ENCODE data around the gene GNLY. TPM values are rescaled to one million over a fixed set of nuclear protein-coding genes. Genes with fewer than 3 reads are reported as not detected.
A peak's percentile ranks its signal among the peaks of the same experiment; 100 is the strongest.

Gene GNLY
- total and polyA plus RNA-seq, 2 of the 4 experiments (the other 2 are of a cell fraction): not detected

DNA sequence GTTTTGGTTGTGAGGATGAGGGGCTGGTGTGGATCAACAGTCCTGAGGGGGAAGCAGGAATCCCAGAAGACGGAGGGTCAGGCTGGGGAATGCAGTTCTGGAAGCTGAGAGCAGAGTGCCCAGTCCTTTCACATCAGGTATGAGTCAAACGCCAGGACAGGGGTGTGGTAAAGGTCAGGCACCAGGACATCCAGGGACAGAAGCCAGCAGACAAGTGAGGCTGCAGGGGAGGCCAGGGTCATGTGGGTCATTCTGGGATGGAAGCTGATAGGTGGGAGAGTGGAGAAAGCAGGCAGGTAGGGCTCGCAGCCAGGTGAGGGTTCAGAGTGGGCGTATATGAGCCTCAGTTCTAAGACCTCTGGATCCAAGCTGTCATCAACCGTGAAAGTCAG lies 12.8 kb upstream of the GNLY start:
- Histone ChIP-seq H4K5ac (ENCODE audit: low read depth, low read length) (no peak overlapping the region), H2AFZ (replicated peaks; ENCODE audit: low read length, poor library complexity) (no peak overlapping the region), H3K36me3 (ENCODE audit: control insufficient read depth, insufficient read depth, low read length) (no peaks in the 10 kb centered on the region), H4K91ac (ENCODE audit: insufficient read depth, low read depth, low read length) (no peak overlapping the region), H2BK15ac (ENCODE audit: low read depth, low read length) (0 out of 3 replicates have a peak overlapping the region, but pooled peaks have one; percentile 45), H2BK20ac (ENCODE audit: low read depth, low read length) (no peak overlapping the region), H3K4me3 (ENCODE audit: insufficient read depth, low read depth, low read length) (no peak overlapping the region), H3K4me2 (ENCODE audit: low read depth, low read length) (no peak overlapping the region), H2BK5ac (ENCODE audit: low read depth, low read length, poor library complexity, severe bottlenecking) (no peak overlapping the region), H4K20me1 (ENCODE audit: insufficient read depth, low read length) (no peaks in the 10 kb centered on the region), H3K79me1 (ENCODE audit: low read depth in 1 of 2, low read length in 2 of 2) (no peaks in the 10 kb centered on the region), H2AK9ac (replicated peaks; ENCODE audit: low read depth, low read length, poor library complexity) (peak overlapping the region; percentile 44), H3K9ac (ENCODE audit: low read depth, low read length) (no peak overlapping the region), H3K18ac (ENCODE audit: low read depth, low read length) (no peak overlapping the region), H3K14ac (replicated peaks; ENCODE audit: low read depth, low read length) (no peak overlapping the region), H3K4me1 (ENCODE audit: control insufficient read depth, insufficient read depth, low read length) (0 out of 2 replicates have a peak, but pooled peaks cover 1% of the 10 kb centered on the region), H3K56ac (ENCODE audit: extremely low read depth, insufficient read depth, low read length) (no peak overlapping the region), H3K27ac (ENCODE audit: insufficient read depth, low read length) (no peak overlapping the region), H4K8ac (ENCODE audit: low read depth in 2 of 2, low read length in 2 of 2) (no peak overlapping the region), H3K9me3 (ENCODE audit: control insufficient read depth, insufficient read depth, low read length) (no peaks in the 10 kb centered on the region), H3K23ac (ENCODE audit: low read depth, low read length) (0 out of 2 replicates have a peak overlapping the region, but pooled peaks have one; percentile 10), H2BK120ac (ENCODE audit: low read depth, low read length) (peak overlapping the region; percentile 56; the same call in 1 of the 2 replicates), H3K27me3 (ENCODE audit: control insufficient read depth, insufficient read depth, low read length) (no peaks in the 10 kb centered on the region), H2AK5ac (ENCODE audit: low read depth, low read length) (peak overlapping the region; percentile 55), H3K4ac (ENCODE audit: low read depth, low read length) (peak overlapping the region; percentile 26), H3K9me1 (ENCODE audit: insufficient read depth, low read length) (peaks cover 7% of the 10 kb centered on the region)
- in situ Hi-C loops (cut with MboI; ENCODE audit: low sequenced_read_pairs) (no loop called here), dilution Hi-C loops (cut with HindIII; ENCODE audit: low sequenced_read_pairs, unreplicated experiment) (no loop called here), intact Hi-C loops (cut with micrococcal nuclease) (no loop called here)
- POLR2A ChIA-PET (ENCODE audit: unreplicated experiment): no interaction called here
- no peak for ATAC-seq (ENCODE audit: low read depth)
- CTCF ChIA-PET: interaction anchor here (0.6 kb wide), 2 partner anchors 28 to 49 kb away, joined by 3 to 5 read pairs; no protein-coding TSS in a partner anchor
- TF ChIP-seq, protein P1, sequence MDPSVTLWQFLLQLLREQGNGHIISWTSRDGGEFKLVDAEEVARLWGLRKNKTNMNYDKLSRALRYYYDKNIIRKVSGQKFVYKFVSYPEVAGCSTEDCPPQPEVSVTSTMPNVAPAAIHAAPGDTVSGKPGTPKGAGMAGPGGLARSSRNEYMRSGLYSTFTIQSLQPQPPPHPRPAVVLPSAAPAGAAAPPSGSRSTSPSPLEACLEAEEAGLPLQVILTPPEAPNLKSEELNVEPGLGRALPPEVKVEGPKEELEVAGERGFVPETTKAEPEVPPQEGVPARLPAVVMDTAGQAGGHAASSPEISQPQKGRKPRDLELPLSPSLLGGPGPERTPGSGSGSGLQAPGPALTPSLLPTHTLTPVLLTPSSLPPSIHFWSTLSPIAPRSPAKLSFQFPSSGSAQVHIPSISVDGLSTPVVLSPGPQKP (IDR thresholded peaks at IDR 0.05; ENCODE audit: borderline replicate concordance, low read depth, low read length): no peak
- no peak for TF ChIP-seq FOS (IDR thresholded peaks at IDR 0.05; ENCODE audit: low read depth, low read length)
- TF ChIP-seq POLR2A (IDR thresholded peaks at IDR 0.05; ENCODE audit: low read depth, low read length): no peak
- TF ChIP-seq SMC3 (IDR thresholded peaks at IDR 0.05; ENCODE audit: low read depth, low read length): no peak
- no peak for TF ChIP-seq MAFK (IDR thresholded peaks at IDR 0.05; ENCODE audit: low read depth, low read length)
- TF ChIP-seq MXI1 (IDR thresholded peaks at IDR 0.05; ENCODE audit: borderline replicate concordance, low read depth, low read length): no peak
- TF ChIP-seq, protein P2, sequence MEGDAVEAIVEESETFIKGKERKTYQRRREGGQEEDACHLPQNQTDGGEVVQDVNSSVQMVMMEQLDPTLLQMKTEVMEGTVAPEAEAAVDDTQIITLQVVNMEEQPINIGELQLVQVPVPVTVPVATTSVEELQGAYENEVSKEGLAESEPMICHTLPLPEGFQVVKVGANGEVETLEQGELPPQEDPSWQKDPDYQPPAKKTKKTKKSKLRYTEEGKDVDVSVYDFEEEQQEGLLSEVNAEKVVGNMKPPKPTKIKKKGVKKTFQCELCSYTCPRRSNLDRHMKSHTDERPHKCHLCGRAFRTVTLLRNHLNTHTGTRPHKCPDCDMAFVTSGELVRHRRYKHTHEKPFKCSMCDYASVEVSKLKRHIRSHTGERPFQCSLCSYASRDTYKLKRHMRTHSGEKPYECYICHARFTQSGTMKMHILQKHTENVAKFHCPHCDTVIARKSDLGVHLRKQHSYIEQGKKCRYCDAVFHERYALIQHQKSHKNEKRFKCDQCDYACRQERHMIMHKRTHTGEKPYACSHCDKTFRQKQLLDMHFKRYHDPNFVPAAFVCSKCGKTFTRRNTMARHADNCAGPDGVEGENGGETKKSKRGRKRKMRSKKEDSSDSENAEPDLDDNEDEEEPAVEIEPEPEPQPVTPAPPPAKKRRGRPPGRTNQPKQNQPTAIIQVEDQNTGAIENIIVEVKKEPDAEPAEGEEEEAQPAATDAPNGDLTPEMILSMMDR (conservative IDR thresholded peaks at IDR 0.05; ENCODE audit: low read depth, low read length): no peak
- TF ChIP-seq RFX5 (IDR thresholded peaks at IDR 0.05; ENCODE audit: low read depth, low read length): no peak
- no peak for TF ChIP-seq CEBPB (IDR thresholded peaks at IDR 0.05; ENCODE audit: low read depth, low read length)
- TF ChIP-seq, protein P3, sequence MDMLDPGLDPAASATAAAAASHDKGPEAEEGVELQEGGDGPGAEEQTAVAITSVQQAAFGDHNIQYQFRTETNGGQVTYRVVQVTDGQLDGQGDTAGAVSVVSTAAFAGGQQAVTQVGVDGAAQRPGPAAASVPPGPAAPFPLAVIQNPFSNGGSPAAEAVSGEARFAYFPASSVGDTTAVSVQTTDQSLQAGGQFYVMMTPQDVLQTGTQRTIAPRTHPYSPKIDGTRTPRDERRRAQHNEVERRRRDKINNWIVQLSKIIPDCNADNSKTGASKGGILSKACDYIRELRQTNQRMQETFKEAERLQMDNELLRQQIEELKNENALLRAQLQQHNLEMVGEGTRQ (IDR thresholded peaks at IDR 0.05; ENCODE audit: low read depth, low read length): no peak
- no peak for TF ChIP-seq RCOR1 (IDR thresholded peaks at IDR 0.05; ENCODE audit: insufficient replicate concordance, low read length)
- TF ChIP-seq BHLHE40 (IDR thresholded peaks at IDR 0.05; ENCODE audit: low read depth, low read length): no peak
- TF ChIP-seq CHD1 (IDR thresholded peaks at IDR 0.05; ENCODE audit: low read depth, low read length): no peak
- TF ChIP-seq NFE2L2 (IDR thresholded peaks at IDR 0.05; ENCODE audit: low read depth, low read length): no peak
- TF ChIP-seq RAD21 (IDR thresholded peaks at IDR 0.05; ENCODE audit: low read length): no peak
- TF ChIP-seq MAZ (IDR thresholded peaks at IDR 0.05; ENCODE audit: borderline replicate concordance, low read depth, low read length): no peak
- WGBS, 2 experiments (ENCODE audit: extremely low coverage in 2 of 2, insufficient read length in 1 of 2): 78% methylated on average over 5 of the region's 5 CpGs; no CpG with 5 or more reads in 1 of the 2 experiments
- no TSS peak for BruUV-seq (replicated peaks)
- no peak for DNase-seq

Measured in IMR-90 (cell line).